ENCODE results near the gene ABCA1.
"Not testable (repeated sequence)": the region's sequence is repeated elsewhere in the genome, so short reads cannot be mapped to it uniquely, and the experiment has no call there.

The ABCA1 gene

DNA sequence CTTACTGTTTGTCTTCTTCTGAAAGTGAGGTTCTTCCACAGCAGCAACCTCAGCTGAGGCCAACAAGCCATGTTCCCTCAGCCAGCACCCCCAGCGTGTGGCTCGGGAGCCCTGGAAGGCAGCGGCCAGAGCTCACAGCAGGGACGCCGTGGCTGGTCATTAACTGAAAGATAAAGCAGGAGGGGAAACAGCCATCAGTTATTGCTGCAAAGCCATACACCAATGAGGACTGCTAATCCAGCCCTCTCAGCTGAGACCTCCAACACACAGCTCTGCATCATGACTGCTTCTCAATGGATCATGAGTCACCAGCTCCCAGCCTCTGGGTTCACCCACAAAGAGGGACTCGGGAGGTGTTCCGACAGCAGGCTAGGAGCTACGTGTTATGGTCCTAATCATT, 24.3 kb downstream of the ABCA1 start:
- no peak for DNase-seq

DNA sequence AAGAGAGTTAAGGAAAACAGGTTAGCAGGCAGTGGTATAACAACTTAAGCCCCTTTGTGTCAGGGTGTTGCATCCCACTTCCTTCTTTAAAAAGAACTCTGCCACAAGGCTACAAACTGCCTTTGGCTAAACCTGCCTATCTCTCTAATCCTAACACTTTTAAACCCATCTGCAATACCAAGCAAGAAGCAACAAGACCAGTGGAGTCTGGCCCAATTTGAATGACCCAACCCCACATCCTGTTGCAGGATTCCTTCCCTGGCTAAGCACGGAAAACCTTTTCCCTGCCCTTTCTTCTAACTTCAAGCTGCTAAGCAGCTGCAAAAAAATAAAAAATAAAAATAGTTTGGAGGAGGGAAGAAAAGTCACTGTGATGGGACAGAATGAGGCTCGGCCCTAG, 27.1 kb downstream of the ABCA1 start:
- DNase-seq: no peak

DNA sequence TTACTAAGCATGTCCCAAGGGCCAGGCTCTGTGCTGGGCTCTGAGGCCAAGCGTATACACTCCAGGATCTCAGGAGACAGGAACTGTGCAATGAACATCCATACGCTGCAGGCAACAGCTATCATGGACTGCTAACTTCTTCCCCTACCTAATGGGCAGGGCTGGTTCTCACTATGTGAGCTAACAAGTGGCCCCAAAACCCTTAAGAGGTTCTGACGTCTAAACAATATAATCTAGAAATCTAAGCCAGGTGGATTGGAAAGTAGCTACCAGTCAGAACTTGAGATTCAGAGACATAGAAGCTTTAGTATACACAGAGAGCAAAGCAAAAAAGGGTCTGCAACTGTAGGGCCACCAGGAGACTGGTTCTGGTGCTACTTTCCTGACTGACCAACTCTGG, 27.6 kb downstream of the ABCA1 start:
- no peak for DNase-seq

DNA sequence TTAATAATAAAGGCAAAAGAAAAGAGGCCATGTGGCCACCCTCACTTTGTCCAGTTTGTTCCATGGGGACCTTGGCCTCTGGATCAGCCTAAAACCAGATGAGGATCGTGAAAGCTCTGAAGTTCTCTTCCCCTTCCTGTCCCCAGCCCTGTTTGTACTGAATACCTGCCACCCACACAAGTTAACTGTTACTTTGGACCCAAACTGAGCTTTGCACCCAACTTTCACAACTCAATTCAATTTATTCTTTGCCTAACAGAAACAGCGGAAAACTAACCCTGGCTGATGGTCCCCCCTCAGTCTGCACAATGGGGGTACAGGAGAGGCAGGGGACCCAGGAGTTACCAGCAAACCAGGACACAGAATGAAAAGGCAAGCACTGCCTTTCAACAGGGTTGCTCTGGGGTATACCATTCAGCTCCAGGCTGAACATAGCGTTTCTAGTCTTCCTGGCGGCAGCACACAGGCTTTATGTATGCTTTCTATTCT, 28.2 kb downstream of the ABCA1 start:
- DNase-seq: no peak

DNA sequence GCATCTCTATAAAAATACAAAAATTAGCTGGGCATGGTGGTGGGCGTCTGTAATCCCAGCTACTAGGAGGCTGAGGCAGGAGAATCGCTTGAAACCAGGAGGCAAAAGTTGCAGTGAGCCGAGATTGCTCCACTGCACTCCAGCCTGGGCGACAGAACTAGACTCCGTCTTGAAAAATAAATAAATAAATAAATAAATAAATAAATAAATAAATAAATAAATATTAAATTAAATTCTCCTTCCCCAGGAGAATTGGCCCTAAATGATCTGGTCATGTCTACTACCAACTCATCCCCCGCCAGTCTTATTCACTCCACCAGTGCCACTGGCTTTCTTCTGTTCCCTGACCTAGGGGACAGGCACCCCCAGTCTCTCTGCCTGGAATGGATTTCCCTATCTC, 29.6 kb downstream of the ABCA1 start:
- not testable (repeated sequence) for DNase-seq

DNA sequence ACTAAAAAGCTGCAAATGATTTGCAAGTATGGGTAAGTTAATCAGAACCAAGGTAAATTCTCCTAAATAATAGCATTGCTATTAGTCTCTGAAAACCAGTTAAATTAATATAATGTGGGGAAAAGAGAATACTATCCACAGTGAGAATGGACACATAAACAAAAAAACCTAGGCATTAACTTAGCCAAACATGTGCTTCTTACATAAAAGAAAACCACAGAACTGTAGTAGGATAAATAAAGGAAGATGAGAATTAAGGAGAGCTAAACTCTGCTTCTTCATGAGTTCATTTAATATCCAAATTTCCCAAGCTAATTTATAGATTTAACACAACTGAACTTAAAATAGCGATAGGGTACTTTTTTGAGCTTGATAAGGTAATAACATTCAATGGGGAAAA, 31.8 kb downstream of the ABCA1 start:
- no peak for DNase-seq

DNA sequence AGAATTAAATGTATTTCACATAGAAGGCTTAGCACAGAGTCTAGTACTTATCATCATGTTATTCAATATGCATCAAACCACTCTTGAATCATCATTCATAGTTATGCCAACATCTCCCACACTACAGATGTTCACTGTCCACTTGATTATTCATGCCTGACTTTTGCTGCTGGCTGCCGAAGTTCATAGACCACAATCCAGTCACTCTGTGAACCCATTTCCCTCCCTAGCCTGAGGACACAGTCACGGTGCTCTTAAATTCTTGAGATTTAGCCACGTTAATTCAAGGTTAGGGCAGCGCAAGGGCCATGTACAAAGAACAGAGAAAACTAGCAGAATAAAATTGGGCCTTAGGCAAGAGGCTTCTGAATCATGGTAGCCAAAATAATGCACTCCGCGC, 32.4 kb downstream of the ABCA1 start:
- peak in 2 of 3 donors; percentile 35 to 52 for DNase-seq

DNA sequence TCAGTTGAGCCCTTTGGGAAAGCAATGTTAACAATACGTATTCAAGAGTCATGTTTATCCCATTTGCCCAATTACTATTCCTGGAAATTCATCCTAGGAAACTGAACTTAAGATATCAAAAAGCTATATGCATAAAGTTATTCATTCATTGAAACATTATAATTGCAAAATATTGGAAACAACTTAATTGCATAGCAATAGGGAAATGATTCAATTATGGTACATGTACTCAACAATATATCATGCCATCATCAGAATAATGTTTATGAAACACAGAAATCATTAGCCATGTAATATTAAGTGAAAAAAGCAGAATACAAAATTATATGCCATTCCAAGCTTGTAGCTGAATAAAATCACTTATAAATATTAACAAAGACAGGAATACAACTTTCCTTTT, 35.3 kb downstream of the ABCA1 start:
- peak in 2 of 3 donors; percentile 70 to 80 for DNase-seq

DNA sequence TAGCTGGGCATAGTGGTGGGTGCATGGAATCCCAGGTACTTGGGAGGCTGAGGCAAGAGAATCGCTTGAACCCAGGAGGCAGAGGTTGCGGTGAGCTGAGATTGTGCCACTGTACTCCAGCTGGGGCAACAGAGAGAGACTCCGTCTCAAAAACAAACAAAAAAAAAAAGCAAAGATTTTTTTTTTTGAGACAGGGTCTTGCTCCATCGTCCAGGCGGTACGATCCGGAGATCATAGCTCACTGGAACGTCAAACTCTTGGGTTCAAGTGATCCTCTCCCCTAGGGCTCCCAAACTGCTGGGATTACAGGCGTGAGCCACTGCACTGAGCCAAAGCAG, 37.6 kb downstream of the ABCA1 start:
- no peak for DNase-seq

DNA sequence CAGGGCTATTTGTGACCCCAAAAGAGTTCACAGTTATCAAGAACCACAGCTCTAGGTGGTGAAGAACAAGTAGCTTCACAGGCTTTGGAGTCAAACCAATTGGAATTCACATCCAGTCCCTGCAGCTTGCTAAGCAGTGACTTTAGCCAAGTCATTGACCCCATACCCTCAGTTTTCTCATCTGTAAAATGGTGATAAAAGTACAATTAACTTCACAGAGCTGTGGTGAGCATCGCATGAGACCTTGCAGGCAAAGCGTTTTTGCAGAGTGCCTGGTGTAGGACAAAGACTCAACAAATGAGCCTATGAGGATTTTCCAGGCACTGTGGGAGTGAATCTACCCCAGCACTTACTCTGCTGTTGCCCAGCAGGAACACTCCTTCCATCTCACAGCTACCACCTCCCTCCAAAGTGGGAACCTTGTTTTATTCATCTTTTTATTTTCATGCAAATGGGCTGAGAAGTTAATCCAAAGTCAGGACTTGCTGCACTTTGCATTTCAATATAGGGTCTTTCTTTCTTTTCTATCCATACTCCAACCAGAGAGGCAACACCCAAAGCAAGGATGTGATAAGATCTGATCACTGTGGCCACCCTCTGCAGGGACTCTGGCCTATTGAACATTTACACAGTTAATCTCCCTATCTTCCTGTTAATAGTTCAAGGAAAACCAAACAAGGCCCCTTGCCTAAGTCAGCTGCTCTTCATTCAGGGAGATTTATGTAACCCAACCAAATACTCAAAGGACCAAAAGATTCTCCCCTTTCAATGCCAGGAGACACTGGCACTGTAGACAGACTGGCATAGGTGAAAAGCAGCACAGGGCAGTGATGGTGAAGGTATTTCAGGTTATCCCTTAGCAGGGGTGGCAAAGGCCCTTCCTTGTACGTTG, 41.9 kb downstream of the ABCA1 start:
- DNase-seq: no peak

DNA sequence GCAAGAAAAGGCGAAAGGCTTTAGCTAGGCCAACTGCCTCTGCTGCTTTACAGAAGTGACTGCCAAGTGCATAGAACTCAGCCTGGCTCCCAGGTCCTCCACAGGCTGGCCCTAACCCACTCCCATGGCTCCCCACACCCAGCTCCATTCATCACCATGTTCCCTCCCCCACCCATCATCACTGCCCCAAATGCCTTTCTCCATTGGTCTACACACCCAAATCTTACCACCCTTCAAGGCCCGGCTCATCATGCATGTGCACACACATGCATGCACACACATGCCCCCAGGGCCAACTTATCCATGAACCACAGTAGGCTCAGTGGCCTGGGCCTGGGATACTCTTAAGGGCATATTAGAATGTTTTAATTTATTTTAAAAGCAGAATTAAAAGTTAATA, 44.8 kb downstream of the ABCA1 start:
- no peak for DNase-seq

DNA sequence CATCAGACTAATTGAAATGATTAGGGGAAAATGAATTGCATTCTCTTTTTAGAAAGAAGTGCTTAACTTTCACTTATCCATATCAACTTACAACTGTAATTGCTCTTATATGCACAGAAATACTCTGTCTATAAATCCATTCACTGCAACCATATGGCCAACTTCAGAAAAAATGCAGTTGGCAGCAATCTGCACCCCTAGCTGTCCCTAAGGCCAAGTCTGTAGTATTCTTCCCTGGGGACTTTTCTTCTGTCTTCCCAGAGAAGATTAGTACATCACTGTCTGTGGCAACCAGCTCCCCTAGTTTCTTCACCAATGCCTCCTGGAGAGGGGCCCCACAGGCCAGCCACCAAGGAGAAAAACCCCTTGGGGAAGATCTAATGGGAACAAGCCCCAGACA, 45.4 kb downstream of the ABCA1 start:
- DNase-seq: no peak

DNA sequence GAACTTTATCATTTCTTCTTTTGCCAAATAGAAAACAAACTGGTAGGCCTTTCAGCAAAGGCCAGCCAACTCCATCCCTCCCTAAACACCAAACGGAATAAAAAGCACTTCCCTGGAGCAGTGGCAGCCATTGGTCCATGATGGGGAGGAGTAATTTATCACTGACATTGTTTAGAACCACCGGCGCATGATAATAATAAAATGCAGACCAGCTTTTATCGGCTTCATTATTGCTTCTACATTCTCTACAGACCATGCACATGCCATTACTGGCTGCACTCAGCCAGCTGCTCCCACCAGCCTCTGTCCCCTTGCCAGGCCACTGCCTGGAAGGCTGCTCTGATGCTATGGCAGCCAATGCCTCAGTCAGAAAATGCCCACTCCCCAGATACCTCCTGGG, 45.9 kb downstream of the ABCA1 start:
- DNase-seq: no peak

DNA sequence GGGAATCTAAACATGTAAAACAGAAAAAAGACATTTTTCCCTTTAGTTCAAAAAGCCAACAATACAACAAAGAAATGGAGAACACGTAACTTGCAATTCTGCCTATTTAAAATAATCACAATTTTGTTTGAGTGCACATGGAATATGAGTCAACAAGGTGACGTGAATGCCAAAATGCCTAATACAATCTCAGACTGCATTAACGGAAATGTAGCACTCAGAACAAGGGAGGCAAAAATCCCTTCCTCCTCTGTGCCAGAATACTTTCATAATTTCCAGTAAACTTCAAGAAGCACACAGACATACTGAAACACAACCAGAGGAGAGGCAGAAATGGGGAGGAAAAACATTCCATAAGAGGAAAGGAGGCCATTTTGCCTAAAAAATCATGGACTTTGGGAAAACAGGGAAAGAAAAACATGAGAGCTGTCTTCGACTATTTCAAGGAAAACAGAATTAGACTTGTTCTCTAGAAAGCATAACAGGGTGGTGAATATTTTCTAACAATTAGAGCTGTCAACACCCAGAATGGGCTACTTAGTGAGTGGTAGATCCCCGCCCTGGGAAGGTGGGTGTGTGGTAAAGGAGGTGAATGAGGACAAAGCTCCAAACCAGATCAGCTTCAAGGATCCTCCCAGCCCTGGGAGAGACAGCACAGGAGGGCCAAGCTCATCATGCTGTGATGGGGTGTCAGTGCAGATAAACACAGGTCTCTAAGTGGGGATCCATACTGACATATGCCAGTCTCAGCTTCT, 48.2 kb downstream of the ABCA1 start:
- DNase-seq: no peak

DNA sequence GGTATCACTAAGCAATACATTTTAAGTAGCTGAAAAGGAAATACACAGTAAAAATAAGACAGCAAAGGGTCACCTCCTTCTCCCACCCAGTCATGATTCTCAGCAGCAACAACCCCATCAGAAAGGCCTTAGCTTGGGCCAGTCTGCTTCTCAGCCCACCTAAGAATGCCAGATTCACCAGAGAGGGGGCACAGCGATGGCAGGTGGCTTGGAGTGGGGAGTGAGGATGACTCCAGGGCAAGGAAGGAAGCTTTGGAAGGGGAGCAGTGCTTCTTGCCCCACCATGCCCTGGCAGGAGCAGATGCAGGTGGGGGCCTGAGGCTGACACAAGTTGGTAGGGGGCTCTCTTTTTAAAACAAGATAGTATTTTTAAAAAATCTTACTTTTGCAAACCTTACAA, 51.4 kb downstream of the ABCA1 start:
- DNase-seq: no peak

DNA sequence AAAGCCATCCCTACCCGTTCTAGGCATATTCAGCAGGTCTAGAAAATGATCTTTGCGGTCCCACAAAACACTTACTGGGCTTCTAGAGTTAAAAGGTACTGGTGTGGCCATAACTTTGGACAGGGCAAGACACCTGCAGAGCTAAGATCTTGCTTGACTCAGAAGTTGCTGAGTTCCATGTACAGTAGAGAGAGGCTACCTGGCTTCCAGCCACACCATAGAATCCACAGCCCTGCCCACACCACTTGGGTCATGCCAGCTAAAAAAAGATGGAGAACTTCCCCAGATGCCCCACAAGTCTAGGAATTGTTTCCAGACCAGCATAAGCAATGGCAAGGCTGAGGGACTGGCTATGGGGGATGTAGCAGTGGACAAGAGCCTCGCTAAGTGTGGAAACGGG, 52.1 kb downstream of the ABCA1 start:
- no peak for DNase-seq

DNA sequence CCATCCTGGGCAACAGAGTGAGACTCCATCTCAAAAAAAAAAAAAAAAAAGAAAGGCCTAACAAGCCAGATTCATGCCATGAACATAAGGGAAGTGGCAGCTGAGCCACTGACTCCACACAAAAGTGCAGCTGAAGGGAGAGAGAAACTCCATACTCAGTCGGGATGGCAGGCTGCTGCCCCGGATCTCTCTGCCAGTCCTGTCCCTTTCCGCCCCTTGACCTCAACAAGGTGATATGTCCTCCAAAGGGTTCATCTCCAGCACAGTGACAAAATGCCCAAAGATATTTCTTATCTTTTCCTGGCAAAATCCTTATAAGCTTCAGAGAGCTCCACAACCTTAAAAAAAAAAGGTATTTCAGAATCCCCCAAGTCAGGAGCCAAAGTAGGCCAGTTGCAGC, 52.6 kb downstream of the ABCA1 start:
- DNase-seq: no peak

DNA sequence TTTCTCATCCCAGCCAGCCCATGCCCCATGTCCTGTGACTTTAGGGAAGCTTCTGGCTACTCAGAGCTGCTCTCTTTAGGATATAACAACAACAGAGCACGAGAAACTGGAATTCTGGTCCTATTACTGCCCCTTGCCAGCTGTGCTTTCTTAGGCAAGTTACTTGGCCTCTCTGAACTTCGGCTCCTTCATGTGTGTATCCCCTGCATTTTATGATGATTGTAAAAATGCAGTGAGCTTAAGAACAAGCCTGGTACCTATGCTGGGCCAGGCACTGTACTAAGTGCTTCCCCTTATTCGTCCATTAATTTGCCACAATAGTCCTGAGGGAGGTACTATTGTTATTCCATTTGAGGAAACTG, 54.5 kb downstream of the ABCA1 start:
- DNase-seq: no peak

DNA sequence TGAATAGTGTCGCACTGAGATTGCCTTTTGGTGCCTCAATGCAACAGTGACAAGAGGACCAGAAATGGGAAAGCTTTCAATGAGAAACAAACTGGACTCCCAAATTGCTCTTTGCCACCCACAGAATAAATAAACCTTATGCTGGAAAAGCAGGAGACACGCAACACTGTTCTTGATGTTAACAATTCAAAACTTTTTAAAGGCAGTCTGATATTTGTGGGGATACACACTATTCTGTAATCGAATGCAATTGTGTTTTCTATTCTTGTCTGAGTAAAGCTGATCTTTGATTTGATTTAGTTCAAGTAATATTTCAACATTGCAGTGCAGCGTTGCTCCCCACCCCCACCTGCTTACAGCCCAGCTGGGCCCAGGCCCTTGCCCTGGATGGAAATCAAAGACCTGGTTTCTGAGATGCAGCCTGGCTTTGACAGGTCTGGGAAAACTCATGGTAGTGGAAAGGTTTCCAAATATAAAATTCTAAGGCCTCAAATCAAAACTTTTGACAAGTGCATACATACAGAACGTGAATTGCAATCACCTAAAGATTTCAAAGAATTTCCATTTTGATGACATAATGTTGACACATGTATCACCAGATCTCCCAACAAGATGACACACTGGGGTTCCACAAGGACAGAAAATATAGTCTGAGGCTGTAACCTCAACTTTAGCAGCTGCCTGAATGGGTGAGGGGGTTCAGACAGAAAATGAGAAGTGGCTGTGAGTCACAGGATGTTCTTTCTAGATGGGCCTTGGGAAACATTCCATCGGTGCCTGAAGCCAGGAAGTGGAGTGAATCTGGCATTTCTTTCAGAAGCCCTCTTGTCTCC, 55.1 kb downstream of the ABCA1 start:
- DNase-seq: peak; percentile 92 to 99 (median 97)

DNA sequence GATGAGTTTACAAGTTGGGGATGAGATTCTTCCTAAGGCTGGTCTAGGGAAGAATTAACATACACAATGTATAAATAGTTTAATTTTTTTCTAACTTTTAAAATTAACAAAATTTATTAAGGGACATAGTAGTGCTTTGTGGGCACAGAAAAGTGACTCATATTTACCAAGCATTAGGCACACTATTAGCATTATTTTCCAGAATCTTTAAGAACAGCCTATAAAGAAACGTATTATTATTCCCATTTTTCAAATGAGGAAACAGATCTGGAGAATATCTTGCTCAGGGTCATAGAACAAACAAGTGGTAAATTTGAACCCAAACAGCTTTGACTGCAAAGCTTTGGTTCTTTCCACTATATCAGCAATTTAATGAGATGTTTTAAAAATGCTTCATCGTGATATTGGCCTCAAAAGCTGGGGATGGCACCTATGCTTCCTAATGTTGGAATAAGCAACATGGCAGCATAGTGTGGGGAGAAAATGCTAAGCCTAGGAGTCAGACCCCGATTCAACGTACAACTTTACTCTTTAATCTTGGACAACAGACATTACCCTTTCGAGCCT, 55.9 kb downstream of the ABCA1 start:
- DNase-seq: peak in 1 of 3 donors; percentile 43

DNA sequence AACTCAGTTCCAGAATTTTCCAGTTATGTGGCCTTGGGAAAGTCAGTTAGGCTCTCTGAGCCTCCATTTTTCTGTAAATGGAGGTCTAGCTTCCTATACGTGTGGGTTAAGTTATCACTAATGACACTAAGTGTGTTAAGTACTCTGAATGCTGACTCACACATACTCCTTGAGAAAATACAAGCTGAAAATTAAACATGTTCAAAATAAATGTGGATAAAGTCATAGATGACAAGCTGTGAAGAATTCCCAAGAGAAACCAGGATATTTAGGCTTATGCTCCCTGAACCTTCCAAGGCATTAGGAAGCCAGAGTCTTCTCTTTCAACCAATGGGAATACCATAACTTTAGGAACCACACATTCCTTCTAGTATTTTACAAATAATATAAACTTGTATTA, 58.1 kb downstream of the ABCA1 start:
- DNase-seq: peak in 1 of 3 donors; percentile 39

DNA sequence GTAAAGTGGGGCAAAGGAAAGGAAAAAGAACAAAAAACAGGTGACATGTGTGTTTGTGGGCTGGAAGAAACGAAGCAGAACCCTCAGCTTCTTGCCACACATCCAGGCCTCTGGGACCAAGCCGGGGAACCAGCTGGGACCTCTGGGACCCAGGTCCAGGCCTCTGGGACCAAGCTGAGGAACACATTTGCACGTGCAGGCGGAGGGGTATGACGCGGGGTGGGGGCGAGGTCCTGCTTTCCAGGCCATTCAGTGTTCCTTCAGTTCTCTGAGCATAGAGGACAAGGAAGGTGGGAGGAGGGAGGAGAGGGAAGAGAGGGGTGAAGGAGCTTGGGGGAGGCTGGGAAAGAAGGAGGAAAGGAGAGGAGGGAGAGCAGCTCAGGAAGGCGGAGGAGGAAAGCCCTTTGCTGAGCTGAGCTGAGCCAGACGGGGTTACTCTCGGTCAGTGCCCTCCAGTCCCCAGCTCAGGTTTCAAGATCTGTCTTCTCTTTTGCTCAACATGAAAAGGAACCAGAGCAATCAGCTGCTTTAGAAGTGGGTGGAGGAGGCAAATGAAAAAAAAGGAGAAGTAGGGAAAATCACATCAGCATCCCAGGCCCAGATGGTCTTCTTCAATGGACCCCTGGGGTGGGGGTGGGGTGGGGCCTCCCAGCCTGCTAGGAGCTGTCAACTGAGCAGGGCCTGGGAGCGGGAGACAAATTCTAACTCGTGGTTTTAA, 59.1 kb downstream of the ABCA1 start:
- DNase-seq: peak; percentile 89 to 95 (median 93)
